Brain microvascular endothelial cell (primary cell): Measurements from ENCODE around the gene GAGE12C.
"Not testable (repeated sequence)": the region's sequence is repeated elsewhere in the genome, so short reads cannot be mapped to it uniquely, and the experiment has no call there.

Experiments used
- DNase-seq: peaks from one replicate; pipeline ENCODE4 v3.0.0-alpha.2; 2020
- H3K27ac ChIP-seq: fragments of 250-450 bp; sonication (Bioruptor Pico); 2 replicates; pipeline ENCODE4 v1.5.1; 2020; ENCODE audit warnings: mild to moderate bottlenecking, moderate library complexity
- H3K27me3 ChIP-seq: fragments of 250-450 bp; sonication (Bioruptor Pico); replicated peaks from 2 replicates; pipeline ENCODE4 v1.5.1; 2020; ENCODE audit warnings: mild to moderate bottlenecking
- H3K36me3 ChIP-seq: fragments of 250-450 bp; sonication (Bioruptor Pico); replicated peaks from 2 replicates; pipeline ENCODE4 v1.5.1; 2020; ENCODE audit warnings: mild to moderate bottlenecking
- H3K4me3 ChIP-seq: 2 replicates; pipeline ENCODE4 v1.5.1; 2011; ENCODE audit warnings: low read depth, mild to moderate bottlenecking, control low read depth, low read length, moderate library complexity
- in situ Hi-C: cut with HindIII; loops from 2 replicates; pipeline ENCODE4 v1.10.0; 2017; ENCODE audit warnings: low sequenced_read_pairs, low pct_ligation_motif_present

GAGE12C gene

GRCh38 chrX:49531877-49532276, at the start of gene GAGE12C:
Gene GAGE12C (plus strand): TSS chrX:49532177. CDS start chrX:49533332, 1,155 bp downstream.
- H3K27ac ChIP-seq, H3K27me3 ChIP-seq, in situ Hi-C loops, H3K4me3 ChIP-seq, H3K36me3 ChIP-seq, DNase-seq: not testable (repeated sequence)

- DNase-seq, H3K27ac ChIP-seq, in situ Hi-C loops, H3K4me3 ChIP-seq, H3K27me3 ChIP-seq, H3K36me3 ChIP-seq: not testable (repeated sequence)
Observed at GRCh38 chrX:49541433-49541832, 9.5 kb downstream of the GAGE12C start, which contains the start of gene GAGE12D. Gene GAGE12D (plus strand): TSS chrX:49541733. CDS start chrX:49542888, 1,155 bp downstream.

- H3K36me3 ChIP-seq, H3K27ac ChIP-seq, H3K27me3 ChIP-seq, DNase-seq, in situ Hi-C loops, H3K4me3 ChIP-seq: not testable (repeated sequence)
Observed at GRCh38 chrX:49550989-49551388, 19.0 kb downstream of the GAGE12C start, which contains the start of gene GAGE12E. Gene GAGE12E (plus strand): TSS chrX:49551289. CDS start chrX:49552444, 1,155 bp downstream.

GRCh38 chrX:49560542-49560941, 28.6 kb downstream of the GAGE12C start, which contains the start of gene GAGE12F:
Gene GAGE12F (plus strand): TSS chrX:49560842. CDS start chrX:49561997, 1,155 bp downstream.
- in situ Hi-C loops, H3K27ac ChIP-seq, H3K36me3 ChIP-seq, DNase-seq, H3K27me3 ChIP-seq, H3K4me3 ChIP-seq: not testable (repeated sequence)

- in situ Hi-C loops, H3K27ac ChIP-seq, H3K4me3 ChIP-seq, DNase-seq, H3K27me3 ChIP-seq, H3K36me3 ChIP-seq: not testable (repeated sequence)
Observed at GRCh38 chrX:49568728-49569127, 36.8 kb downstream of the GAGE12C start.

GRCh38 chrX:49569152-49569551, 37.2 kb downstream of the GAGE12C start:
- in situ Hi-C loops, H3K36me3 ChIP-seq, DNase-seq, H3K4me3 ChIP-seq, H3K27me3 ChIP-seq, H3K27ac ChIP-seq: not testable (repeated sequence)

GRCh38 chrX:49570100-49570499, 38.1 kb downstream of the GAGE12C start, which contains the start of gene GAGE12G:
Gene GAGE12G (plus strand): TSS chrX:49570400. CDS start chrX:49571555, 1,155 bp downstream.
- in situ Hi-C loops, result not testable (repeated sequence)

GRCh38 chrX:49579649-49580048, 47.7 kb downstream of the GAGE12C start, which contains the start of gene GAGE12H:
Gene GAGE12H (plus strand): TSS chrX:49579949. CDS start chrX:49581104, 1,155 bp downstream.
- H3K36me3 ChIP-seq, H3K27me3 ChIP-seq, DNase-seq, H3K27ac ChIP-seq, H3K4me3 ChIP-seq, in situ Hi-C loops: not testable (repeated sequence)

More at GRCh38 chrX:49570100-49570499, 38.1 kb downstream of the GAGE12C start, which contains the start of gene GAGE12G:
- H3K36me3 ChIP-seq, DNase-seq, H3K27ac ChIP-seq, H3K4me3 ChIP-seq, H3K27me3 ChIP-seq: not testable (repeated sequence)
